ENCODE data around the gene GPR87.

DNA sequence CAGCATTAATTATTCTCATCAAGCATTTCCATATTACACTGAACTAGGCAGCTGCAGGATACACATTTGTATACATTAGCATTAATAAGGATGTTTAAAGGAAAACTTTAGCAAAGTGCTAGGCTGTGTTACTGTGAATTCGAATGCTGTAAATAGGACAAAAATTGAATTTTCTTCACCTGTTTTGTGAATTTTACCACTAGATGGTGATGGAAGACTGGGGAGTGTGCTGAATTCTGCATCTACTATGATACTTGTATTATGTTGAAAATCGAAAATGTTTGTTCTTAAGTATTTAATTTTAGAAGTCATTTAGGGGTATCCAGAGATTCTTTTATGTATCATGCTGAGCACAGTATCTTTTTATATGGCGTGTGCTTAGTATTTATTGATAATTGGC lies 25.9 kb downstream of the GPR87 start:
- no peak for TF ChIP-seq EZH2 (IDR thresholded peaks at IDR 0.05; ENCODE audit: insufficient read depth, poor library complexity, severe bottlenecking)
- TF ChIP-seq EZH2phosphoT487 (IDR thresholded peaks at IDR 0.05; ENCODE audit: insufficient read depth, low read depth) = no peak
